COLO668 (cell line): ENCODE measurements around the gene PRMT1.
"Not testable (repeated sequence)": the region's sequence is repeated elsewhere in the genome, so short reads cannot be mapped to it uniquely, and the experiment has no call there.

Source experiments
- DNase-seq: peaks from one replicate; lab custom pipeline; 2025; ENCODE audit not compliant: unreplicated experiment; lab: John Stamatoyannopoulos, UW

The PRMT1 gene

DNA sequence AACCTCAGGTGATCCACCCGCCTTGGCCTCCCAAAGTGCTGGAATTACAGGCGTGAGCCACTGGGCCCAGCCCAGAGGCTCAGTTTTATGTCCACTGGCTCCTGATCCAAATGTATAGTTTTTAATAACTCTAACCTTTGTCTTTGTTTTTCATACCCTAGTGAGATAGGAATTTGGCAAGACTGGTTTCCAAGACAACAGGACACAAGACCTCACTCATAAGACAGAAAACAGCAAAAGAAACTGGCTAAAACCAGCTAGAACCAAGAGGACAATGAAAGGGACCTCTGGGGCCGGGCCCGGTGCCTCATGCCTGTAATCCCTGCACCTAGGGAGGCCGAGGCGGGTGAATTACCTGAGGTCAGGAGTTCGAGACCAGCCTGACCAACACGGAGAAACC is 41.4 kb downstream of the PRMT1 start:
- no peak for DNase-seq

DNA sequence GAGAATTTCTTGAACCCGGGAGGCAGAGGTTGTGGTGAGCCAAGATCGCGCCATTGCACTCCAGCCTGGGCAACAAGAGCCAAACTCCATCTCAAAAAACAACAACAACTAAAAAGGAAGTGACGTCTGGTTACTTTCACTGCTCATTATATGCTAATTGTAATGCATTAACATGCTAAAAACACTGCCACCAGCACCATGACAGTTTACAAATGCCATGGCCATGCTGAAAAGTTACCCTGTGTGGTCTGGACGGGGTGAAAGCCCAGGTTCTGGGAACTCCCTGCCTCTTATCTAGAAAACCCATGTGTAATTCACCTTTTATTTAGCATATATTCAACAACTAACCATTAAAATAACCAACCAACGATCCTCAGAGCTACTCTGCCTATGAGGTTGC is 41.9 kb downstream of the PRMT1 start:
- no peak for DNase-seq

DNA sequence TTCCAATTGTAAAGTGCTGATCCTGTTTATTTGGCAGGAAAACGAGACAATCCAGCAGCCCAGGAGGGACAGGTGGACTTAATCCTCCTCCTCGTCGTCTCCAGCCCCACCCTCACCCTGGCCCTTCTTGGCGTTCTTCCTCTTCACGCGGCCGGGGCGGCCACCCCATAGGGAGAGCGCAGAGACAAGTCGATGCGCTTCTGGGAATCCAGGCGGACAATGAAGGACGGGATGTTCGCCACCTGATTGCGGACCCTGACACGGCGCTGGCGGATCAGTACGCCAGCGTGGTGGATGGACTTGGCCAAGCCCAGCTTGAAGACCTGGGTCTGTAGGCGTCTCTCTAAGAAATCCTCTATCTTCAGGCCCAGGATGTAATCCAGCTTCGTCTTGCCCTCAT is 42.3 kb downstream of the PRMT1 start:
- DNase-seq, result not testable (repeated sequence)

DNA sequence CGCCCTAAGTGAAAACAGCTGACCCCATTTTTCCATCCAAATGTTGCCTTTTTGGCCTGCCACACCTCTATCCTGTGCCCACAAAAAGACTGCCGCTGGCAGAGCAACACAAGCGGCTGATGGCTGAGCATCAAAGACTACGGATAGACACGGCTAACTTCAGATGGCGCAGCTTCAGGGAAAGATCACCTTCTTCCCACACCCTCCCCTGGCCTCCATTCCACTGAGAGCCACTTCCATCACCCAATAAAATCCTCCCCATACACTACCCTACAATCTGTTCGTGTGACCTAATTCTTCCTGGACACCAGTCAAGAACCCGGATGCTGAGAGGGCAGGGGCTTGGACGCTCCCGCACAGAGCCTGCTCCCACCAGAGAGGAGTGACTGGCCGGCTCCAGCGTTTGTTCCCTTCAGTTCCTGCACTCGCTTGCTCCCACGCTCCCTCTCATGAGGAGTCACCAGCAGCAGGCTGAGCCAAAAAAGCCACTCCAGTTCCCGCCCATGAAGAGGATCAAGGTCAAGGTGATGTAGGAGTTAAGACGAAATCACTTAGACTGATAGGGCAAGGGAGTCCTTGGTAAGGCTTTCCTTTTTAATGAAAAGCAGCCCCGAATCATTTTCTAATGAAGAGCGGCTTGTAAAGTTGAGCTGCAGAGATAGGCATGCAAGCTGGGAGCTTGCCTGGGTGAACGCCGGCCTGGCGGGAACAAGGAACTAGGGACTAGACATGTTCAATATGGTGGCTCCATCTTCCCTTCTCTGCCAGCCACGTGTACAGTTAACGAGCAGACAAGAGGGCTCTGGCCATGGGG is 50.4 kb downstream of the PRMT1 start:
- DNase-seq, result no peak

DNA sequence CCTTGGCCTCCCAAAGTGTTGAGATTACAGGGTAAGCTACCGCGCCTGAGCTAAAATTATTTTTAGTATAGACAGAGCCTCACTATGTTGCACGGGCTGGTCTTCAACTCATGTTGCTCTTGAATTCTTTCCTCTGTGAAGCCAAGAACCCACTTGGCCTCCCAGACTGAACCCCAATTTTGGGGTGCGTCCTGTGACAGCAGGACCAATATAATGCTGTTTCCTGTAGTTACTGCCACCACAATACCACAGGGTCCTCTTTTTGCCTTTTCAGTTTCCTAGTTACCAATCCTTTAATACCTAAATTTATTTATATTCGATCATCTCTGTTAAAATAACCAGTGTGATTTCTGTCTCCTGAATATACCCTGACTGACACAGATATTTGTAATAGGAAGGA is 53.1 kb downstream of the PRMT1 start:
- DNase-seq, result no peak
